NCI-H1092 treated with DMSO at 0.1 percent for 48 hours (cell line): ENCODE measurements around the gene KCNJ16.
A peak's percentile ranks its signal among the peaks of the same experiment; 100 is the strongest.
"Not testable (repeated sequence)": the region's sequence is repeated elsewhere in the genome, so short reads cannot be mapped to it uniquely, and the experiment has no call there.

ENCODE experiments used
- DNase-seq: peaks from one replicate; lab custom pipeline; 2025; lab: John Stamatoyannopoulos, UW

KCNJ16 gene

GRCh38 chr17:70074956-70075355, at the start of gene KCNJ16:
TSS of gene KCNJ16 (plus strand) at chr17:70075225. CDS start at chr17:70132088, 56,863 bp downstream.
- no peak for DNase-seq

GRCh38 chr17:70028397-70028796, 46.6 kb upstream of the KCNJ16 start:
- no peak for DNase-seq

- no peak for DNase-seq
Measured at GRCh38 chr17:70028978-70029767, 45.9 kb upstream of the KCNJ16 start.

GRCh38 chr17:70030371-70030770, 44.7 kb upstream of the KCNJ16 start:
- no peak for DNase-seq

- DNase-seq = no peak
Measured at GRCh38 chr17:70031341-70031740, 43.7 kb upstream of the KCNJ16 start.

GRCh38 chr17:70033165-70033564, 41.9 kb upstream of the KCNJ16 start:
- no peak for DNase-seq

GRCh38 chr17:70034158-70034557, 40.9 kb upstream of the KCNJ16 start:
- no peak for DNase-seq

GRCh38 chr17:70037498-70037897, 37.5 kb upstream of the KCNJ16 start:
- DNase-seq = peak; percentile 32

GRCh38 chr17:70040336-70040735, 34.7 kb upstream of the KCNJ16 start:
- no peak for DNase-seq

- DNase-seq = no peak
Measured at GRCh38 chr17:70041061-70041460, 34.0 kb upstream of the KCNJ16 start.

- DNase-seq = no peak
Measured at GRCh38 chr17:70041540-70041939, 33.5 kb upstream of the KCNJ16 start.

GRCh38 chr17:70045780-70046179, 29.2 kb upstream of the KCNJ16 start:
- DNase-seq = not testable (repeated sequence)

GRCh38 chr17:70047619-70048419, 27.2 kb upstream of the KCNJ16 start:
- no peak for DNase-seq

GRCh38 chr17:70049801-70050591, 25.0 kb upstream of the KCNJ16 start:
- DNase-seq = no peak

- DNase-seq = no peak
Measured at GRCh38 chr17:70050931-70051330, 24.1 kb upstream of the KCNJ16 start.

GRCh38 chr17:70053241-70054234, 21.5 kb upstream of the KCNJ16 start:
- DNase-seq = no peak

- DNase-seq = no peak
Measured at GRCh38 chr17:70055000-70055399, 20.0 kb upstream of the KCNJ16 start.

- no peak for DNase-seq
Measured at GRCh38 chr17:70059071-70059470, 16.0 kb upstream of the KCNJ16 start.

GRCh38 chr17:70059649-70060048, 15.4 kb upstream of the KCNJ16 start:
- no peak for DNase-seq

GRCh38 chr17:70060415-70060814, 14.6 kb upstream of the KCNJ16 start:
- peak; percentile 28 for DNase-seq

GRCh38 chr17:70067134-70067533, 7.9 kb upstream of the KCNJ16 start:
- no peak for DNase-seq
